ENCODE measurements around the gene GTF2F2.

GTF2F2 gene

DNA sequence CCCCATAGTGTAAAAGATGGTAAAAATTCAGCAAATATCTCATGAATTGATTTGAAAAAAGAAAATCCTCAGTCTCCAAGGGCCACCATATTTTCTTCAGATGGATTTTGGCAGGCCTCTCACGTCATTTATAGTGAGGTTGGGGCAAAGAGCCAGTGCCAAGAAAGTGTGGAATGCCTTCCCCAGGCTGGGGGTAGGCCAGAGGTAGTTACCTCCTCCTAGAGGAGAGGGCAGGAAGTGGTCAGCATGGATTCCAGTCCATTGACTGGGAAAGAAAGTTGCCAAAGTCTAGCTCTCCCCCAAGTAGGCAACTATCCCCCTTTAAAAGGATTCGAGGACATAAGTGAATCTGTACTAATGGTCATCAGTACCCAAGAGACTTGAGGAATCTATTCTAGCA is 148.9 kb downstream of the GTF2F2 start:
- no peak for DNase-seq (ENCODE audit: low read depth)

GRCh38 chr13:45276913-45277312 is 156.6 kb downstream of the GTF2F2 start:
- no peak for DNase-seq (ENCODE audit: low read depth)
- TF ChIP-seq, protein P1, sequence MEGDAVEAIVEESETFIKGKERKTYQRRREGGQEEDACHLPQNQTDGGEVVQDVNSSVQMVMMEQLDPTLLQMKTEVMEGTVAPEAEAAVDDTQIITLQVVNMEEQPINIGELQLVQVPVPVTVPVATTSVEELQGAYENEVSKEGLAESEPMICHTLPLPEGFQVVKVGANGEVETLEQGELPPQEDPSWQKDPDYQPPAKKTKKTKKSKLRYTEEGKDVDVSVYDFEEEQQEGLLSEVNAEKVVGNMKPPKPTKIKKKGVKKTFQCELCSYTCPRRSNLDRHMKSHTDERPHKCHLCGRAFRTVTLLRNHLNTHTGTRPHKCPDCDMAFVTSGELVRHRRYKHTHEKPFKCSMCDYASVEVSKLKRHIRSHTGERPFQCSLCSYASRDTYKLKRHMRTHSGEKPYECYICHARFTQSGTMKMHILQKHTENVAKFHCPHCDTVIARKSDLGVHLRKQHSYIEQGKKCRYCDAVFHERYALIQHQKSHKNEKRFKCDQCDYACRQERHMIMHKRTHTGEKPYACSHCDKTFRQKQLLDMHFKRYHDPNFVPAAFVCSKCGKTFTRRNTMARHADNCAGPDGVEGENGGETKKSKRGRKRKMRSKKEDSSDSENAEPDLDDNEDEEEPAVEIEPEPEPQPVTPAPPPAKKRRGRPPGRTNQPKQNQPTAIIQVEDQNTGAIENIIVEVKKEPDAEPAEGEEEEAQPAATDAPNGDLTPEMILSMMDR (IDR thresholded peaks at IDR 0.05; ENCODE audit: low read depth, low read length, missing control alignments) = no peak
- no peak overlapping the region for H3K4me3 ChIP-seq (ENCODE audit: low read depth, low read length)

More for the DNA sequence above, 148.9 kb downstream of the GTF2F2 start:
- no peak overlapping the region for H3K4me3 ChIP-seq (ENCODE audit: low read depth, low read length)
- TF ChIP-seq, protein P1 (IDR thresholded peaks at IDR 0.05; ENCODE audit: low read depth, low read length, missing control alignments) = no peak

DNA sequence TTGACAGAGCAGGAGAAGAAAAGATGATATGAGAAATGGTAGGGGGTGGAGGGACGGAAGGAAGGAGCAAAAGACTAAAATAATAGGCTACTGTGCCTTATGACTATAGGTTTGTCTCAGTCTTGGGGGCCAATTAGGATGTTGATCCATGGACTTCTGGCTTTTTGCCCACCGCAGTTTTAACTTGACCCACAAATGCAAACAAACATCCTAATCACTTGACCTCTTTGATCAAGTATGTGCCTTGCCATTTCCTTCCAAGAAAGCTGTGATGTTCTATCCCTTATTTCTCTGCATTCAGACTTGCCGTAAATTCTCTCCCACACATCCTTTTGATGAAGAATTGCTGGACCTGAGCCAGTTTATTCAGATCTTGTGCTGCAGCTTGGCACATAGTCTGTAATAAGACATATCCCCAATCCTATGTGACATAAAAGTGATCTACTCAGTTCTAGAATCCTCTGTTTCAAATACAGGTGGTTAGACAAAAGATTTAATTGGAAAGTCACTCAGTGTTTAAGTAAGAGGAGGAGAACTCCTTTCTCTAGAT is 157.9 kb downstream of the GTF2F2 start:
- H3K4me3 ChIP-seq (ENCODE audit: low read depth, low read length) = no peak overlapping the region
- TF ChIP-seq, protein P1 (IDR thresholded peaks at IDR 0.05; ENCODE audit: low read depth, low read length, missing control alignments) = no peak
- DNase-seq (ENCODE audit: low read depth) = no peak

DNA sequence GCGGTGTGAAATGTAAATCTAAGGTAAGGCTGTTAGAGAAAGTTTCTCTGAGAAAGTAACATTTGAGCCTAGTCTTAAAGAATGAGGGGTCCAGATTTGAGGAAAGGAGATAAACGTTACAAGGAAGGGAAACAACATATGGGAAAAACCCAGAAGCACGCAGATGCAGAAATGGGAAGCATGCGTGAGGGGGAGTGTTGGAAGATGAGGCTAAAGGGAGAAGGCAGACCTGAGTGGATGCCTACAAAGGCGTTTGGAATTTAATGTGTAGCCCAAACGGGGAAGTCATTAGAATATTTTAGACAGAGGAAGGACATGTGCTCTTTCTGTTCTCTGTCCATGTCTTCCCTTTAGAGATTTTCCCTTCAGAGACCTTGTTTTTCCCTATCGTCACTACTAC is 159.7 kb downstream of the GTF2F2 start:
- TF ChIP-seq, protein P1 (IDR thresholded peaks at IDR 0.05; ENCODE audit: low read depth, low read length, missing control alignments) = no peak
- no peak for DNase-seq (ENCODE audit: low read depth)
- H3K4me3 ChIP-seq (ENCODE audit: low read depth, low read length) = no peak overlapping the region

GRCh38 chr13:45280751-45281634 is 160.7 kb downstream of the GTF2F2 start:
- DNase-seq (ENCODE audit: low read depth) = peak; percentile 21
- TF ChIP-seq, protein P1 (IDR thresholded peaks at IDR 0.05; ENCODE audit: low read depth, low read length, missing control alignments) = peak; percentile 70
- H3K4me3 ChIP-seq (ENCODE audit: low read depth, low read length) = no peak overlapping the region

GRCh38 chr13:45282994-45283393 is 162.7 kb downstream of the GTF2F2 start:
- H3K4me3 ChIP-seq (ENCODE audit: low read depth, low read length) = no peak overlapping the region
- no peak for DNase-seq (ENCODE audit: low read depth)
- TF ChIP-seq, protein P1 (IDR thresholded peaks at IDR 0.05; ENCODE audit: low read depth, low read length, missing control alignments) = no peak

Data from GM12864 (cell line).